Measurements from ENCODE around the gene PAX6. TPM values are rescaled to one million over a fixed set of nuclear protein-coding genes. Genes with fewer than 3 reads are reported as not detected.

PAX6 gene
- total and polyA plus RNA-seq, 12 donors: 0.01 TPM; not detected in 11

- Histone ChIP-seq H3K27me3 (peaks cover 44 to 100% (median 100%) of the 10 kb centered on the region in 7 donors), H3K4me1 (peaks cover 0 to 20% (median 5%) of the 10 kb centered on the region in 9 donors), H3K9me3 (no peaks in the 10 kb centered on the region), H3K27ac (no peak overlapping the region), H3K36me3 (no peaks in the 10 kb centered on the region), H3K4me3 (no peak overlapping the region)
- ATAC-seq: no peak
- WGBS, 2 donors: 5 to 6% methylated on average over 18 of the region's 18 CpGs
- no peak for TF ChIP-seq CTCF (IDR thresholded peaks at IDR 0.05)
- intact Hi-C loops (cut with DNase I): no loop called here
- DNase-seq: no peak
Measured at GRCh38 chr11:31827455-31828206, 16.5 kb upstream of the PAX6 start.

GRCh38 chr11:31826536-31827438 is 15.7 kb upstream of the PAX6 start:
- 2 to 4% methylated on average over 52 to 55 of the region's 55 CpGs for WGBS, 2 donors
- Histone ChIP-seq H3K4me1 (peaks cover 0 to 20% (median 5%) of the 10 kb centered on the region in 9 donors), H3K9me3 (no peaks in the 10 kb centered on the region), H3K27ac (no peak overlapping the region), H3K4me3 (peak overlapping the region in 1 of 10 donors; percentile 7), H3K36me3 (no peaks in the 10 kb centered on the region), H3K27me3 (peaks cover 44 to 100% (median 100%) of the 10 kb centered on the region in 7 donors)
- DNase-seq (no peak), ATAC-seq (no peak)
- no peak for TF ChIP-seq CTCF (IDR thresholded peaks at IDR 0.05)
- intact Hi-C loops (cut with DNase I): no loop called here

- peaks cover 0 to 20% (median 5%) of the 10 kb centered on the region in 9 donors for H3K4me1 ChIP-seq
- no peaks in the 10 kb centered on the region for H3K9me3 ChIP-seq
- H3K36me3 ChIP-seq: no peaks in the 10 kb centered on the region
- TF ChIP-seq CTCF (IDR thresholded peaks at IDR 0.05): no peak
- no peak for ATAC-seq
- H3K4me3 ChIP-seq: no peak overlapping the region
- DNase-seq: no peak
- 3 to 4% methylated on average over 37 of the region's 37 CpGs for WGBS, 2 donors
- H3K27ac ChIP-seq: no peak overlapping the region
- intact Hi-C loops (cut with DNase I): no loop called here
- H3K27me3 ChIP-seq: peaks cover 52 to 100% (median 100%) of the 10 kb centered on the region in 7 donors
Measured at GRCh38 chr11:31825838-31826484, 14.8 kb upstream of the PAX6 start.
